Thoracic aorta (tissue), 2 donors: Measurements from ENCODE around the gene MIP. TPM values are rescaled to one million over a fixed set of nuclear protein-coding genes. Genes with fewer than 3 reads are reported as not detected.

Experiments
- ATAC-seq: fragments of 150-250 bp; one replicate; pipeline ENCODE4 v1.8.0; 2017; ENCODE audit warnings: low read depth; ENCODE audit not compliant: insufficient number of reproducible peaks, low FRiP score
- DNase-seq: peaks from one replicate; pipeline ENCODE4 v3.0.0-alpha.2; 2020; ENCODE audit warnings: low spot score
- H3K27ac ChIP-seq, 2 donors: fragments of 200-600 bp; sonication (generic); 1 replicate in 1 of 2; 2 replicates in 1 of 2; pipeline ENCODE4 v1.5.1; 2016; ENCODE audit warnings: mild to moderate bottlenecking in 2 of 2, moderate library complexity in 2 of 2
- H3K27me3 ChIP-seq: fragments of 200-600 bp; sonication (generic); replicated peaks from 2 replicates; pipeline ENCODE4 v1.6.0; 2016; ENCODE audit warnings: mild to moderate bottlenecking; ENCODE audit not compliant: insufficient read depth
- H3K36me3 ChIP-seq: fragments of 200-600 bp; sonication (generic); one replicate; pipeline ENCODE4 v1.5.1; 2016
- H3K4me1 ChIP-seq, 2 donors: fragments of 200-600 bp; sonication (generic); 1 replicate in 1 of 2; 2 replicates in 1 of 2; pipeline versions ENCODE4 v1.5.1 to v1.6.0; 2016; ENCODE audit warnings: low read depth in 2 of 2, mild to moderate bottlenecking in 1 of 2; ENCODE audit not compliant: control insufficient read depth in 1 of 2
- H3K4me3 ChIP-seq: fragments of 200-600 bp; sonication (generic); 2 replicates; pipeline ENCODE4 v1.5.1; 2016; ENCODE audit warnings: mild to moderate bottlenecking
- H3K9me3 ChIP-seq: fragments of 200-600 bp; sonication (generic); 2 replicates; pipeline ENCODE4 v1.5.1; 2016
- CTCF ChIP-seq: fragments of 200-600 bp; sonication (generic); IDR thresholded peaks from one replicate; pipeline ENCODE4 v1.5.1; 2019; ENCODE audit warnings: antibody characterized with exemption
- total RNA-seq, 2 donors: library from RNA; depleted of rRNA; stranded (reverse); fragments of >200 nt; gene quantifications; one replicate each; pipeline versions ENCODE4 v1.1.0 to v1.2.3, GENCODE V29; 2016

Gene MIP
- total RNA-seq, 2 donors from 2014 or later = not detected

DNA sequence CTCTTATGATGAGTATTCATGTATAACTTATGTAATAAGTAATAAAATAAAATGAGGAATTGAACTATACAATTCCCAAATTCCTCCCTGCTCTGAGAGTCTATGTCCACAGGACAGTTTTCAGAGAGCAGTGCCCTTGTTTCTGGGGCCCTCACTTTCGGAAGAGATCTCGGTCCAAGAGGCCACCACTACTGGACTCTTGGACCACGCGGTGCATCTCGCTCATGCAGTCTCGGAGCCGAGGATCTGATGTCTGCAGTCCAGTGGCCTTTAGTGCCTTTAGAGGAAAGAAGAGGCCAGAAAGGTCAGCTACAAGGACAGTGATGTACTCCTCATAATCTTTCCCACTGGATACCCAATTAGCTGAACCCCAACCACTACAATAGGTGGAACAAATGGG is 25.2 kb upstream of the MIP start:
- H3K36me3 ChIP-seq = no peaks in the 10 kb centered on the region
- DNase-seq (no peak), ATAC-seq (no peak)
- no peak overlapping the region for H3K27ac ChIP-seq
- no peaks in the 10 kb centered on the region for H3K27me3 ChIP-seq
- TF ChIP-seq CTCF = no peak
- no peak overlapping the region for H3K4me3 ChIP-seq
- H3K4me1 ChIP-seq = no peaks in the 10 kb centered on the region
- no peaks in the 10 kb centered on the region for H3K9me3 ChIP-seq

GRCh38 chr12:56477521-56478225 is 23.2 kb upstream of the MIP start:
- Histone ChIP-seq H3K27me3 (no peaks in the 10 kb centered on the region), H3K27ac (no peak overlapping the region), H3K36me3 (no peaks in the 10 kb centered on the region), H3K4me3 (no peak overlapping the region), H3K4me1 (no peaks in the 10 kb centered on the region), H3K9me3 (no peaks in the 10 kb centered on the region)
- ATAC-seq (no peak), DNase-seq (no peak)
- no peak for TF ChIP-seq CTCF

- no peak overlapping the region for H3K27ac ChIP-seq
- H3K9me3 ChIP-seq = no peaks in the 10 kb centered on the region
- H3K27me3 ChIP-seq = no peaks in the 10 kb centered on the region
- no peak overlapping the region for H3K4me3 ChIP-seq
- H3K36me3 ChIP-seq = no peaks in the 10 kb centered on the region
- DNase-seq (no peak), ATAC-seq (no peak)
- H3K4me1 ChIP-seq = no peaks in the 10 kb centered on the region
- TF ChIP-seq CTCF = no peak
These were observed 22.5 kb upstream of the MIP start for GRCh38 chr12:56476972-56477432.

DNA sequence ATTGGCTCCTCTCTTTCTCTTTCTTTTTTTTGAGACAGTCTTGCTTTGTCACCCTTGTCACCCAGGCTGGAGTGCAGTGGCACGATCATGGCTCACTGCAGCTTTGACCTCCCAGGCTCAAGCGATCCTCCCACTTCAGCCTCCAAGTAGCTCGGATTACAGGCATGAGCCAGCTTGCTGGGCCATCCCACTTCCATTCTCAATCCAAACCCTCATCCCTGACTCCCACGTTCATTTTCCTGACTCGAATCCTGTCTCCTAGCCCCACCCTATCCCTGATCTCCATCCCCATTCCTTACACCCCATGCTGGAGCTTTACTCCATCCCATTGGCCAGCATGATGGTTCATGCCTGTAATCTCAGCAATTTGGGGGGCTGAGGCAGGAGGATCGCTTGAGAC is 21.7 kb upstream of the MIP start:
- Histone ChIP-seq H3K27ac (no peak overlapping the region), H3K27me3 (no peaks in the 10 kb centered on the region), H3K4me3 (no peak overlapping the region), H3K4me1 (no peaks in the 10 kb centered on the region), H3K36me3 (no peaks in the 10 kb centered on the region), H3K9me3 (no peaks in the 10 kb centered on the region)
- DNase-seq (no peak), ATAC-seq (no peak)
- TF ChIP-seq CTCF = no peak

DNA sequence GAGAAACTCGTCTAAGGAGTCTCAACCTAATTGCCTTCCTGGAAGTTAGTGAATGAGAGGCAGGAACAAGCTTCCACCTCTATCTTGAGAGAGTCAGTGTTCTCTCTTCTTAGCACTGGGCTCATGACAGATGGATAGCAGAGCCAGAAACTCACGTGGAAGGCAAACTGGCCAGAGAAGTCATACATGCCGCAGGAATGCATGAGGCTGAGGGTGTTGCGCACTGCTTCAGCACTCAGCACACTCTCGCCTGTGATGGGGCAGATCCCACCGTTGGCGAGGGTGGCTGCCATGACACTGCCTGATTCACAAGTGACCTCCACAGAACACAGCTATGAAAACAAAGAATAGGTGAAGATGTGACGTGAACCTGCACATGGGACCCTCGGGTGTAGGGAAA is 19.9 kb upstream of the MIP start:
- H3K27ac ChIP-seq = no peak overlapping the region
- DNase-seq = no peak
- H3K4me3 ChIP-seq = no peak overlapping the region
- no peaks in the 10 kb centered on the region for H3K36me3 ChIP-seq
- no peak for TF ChIP-seq CTCF
- no peaks in the 10 kb centered on the region for H3K9me3 ChIP-seq
- H3K27me3 ChIP-seq = no peaks in the 10 kb centered on the region
- ATAC-seq = no peak
- H3K4me1 ChIP-seq = peaks cover 3 to 10% of the 10 kb centered on the region in 2 donors
